Nephron (organoid): ENCODE results near the gene GMDS.
A peak's percentile ranks its signal among the peaks of the same experiment; 100 is the strongest.

Source experiments
- H3K27ac Mint-ChIP-seq, 3 experiments: 2 replicates each; pipeline ENCODE4 v1.8.0; 2020; ENCODE audit warnings: mixed read lengths in 3 of 3, mild to moderate bottlenecking in 2 of 3, moderate library complexity in 1 of 3
- H3K27me3 Mint-ChIP-seq: 2 replicates; pipeline ENCODE4 v1.8.0; 2021; ENCODE audit warnings: low read depth, mild to moderate bottlenecking, moderate library complexity, mixed read lengths
- H3K36me3 Mint-ChIP-seq: 2 replicates; pipeline ENCODE4 v1.8.0; 2020; ENCODE audit warnings: low read depth, mixed read lengths
- H3K4me1 Mint-ChIP-seq: 2 replicates; pipeline ENCODE4 v1.8.0; 2020; ENCODE audit warnings: mixed read lengths
- H3K4me3 Mint-ChIP-seq, 3 experiments: 2 replicates each; pipeline ENCODE4 v1.8.0; 2020; ENCODE audit warnings: mild to moderate bottlenecking in 3 of 3, mixed read lengths in 3 of 3, moderate library complexity in 2 of 3
- H3K9me3 Mint-ChIP-seq: 2 replicates; pipeline ENCODE4 v1.8.0; 2020; ENCODE audit warnings: mixed read lengths
- CTCF ChIP-seq, 3 experiments: fragments of 200-600 bp; sonication (generic); IDR thresholded peaks; one replicate each; pipeline ENCODE4 v1.5.0; 2021; ENCODE audit warnings: antibody characterized with exemption in 3 of 3; ENCODE audit not compliant: unreplicated experiment in 3 of 3

GMDS gene

GRCh38 chr6:2184700-2185455, 60.5 kb downstream of the GMDS start:
- peaks cover 27% of the 10 kb centered on the region for H3K4me1 Mint-ChIP-seq
- no peaks in the 10 kb centered on the region for H3K27me3 Mint-ChIP-seq
- H3K9me3 Mint-ChIP-seq: no peaks in the 10 kb centered on the region
- H3K36me3 Mint-ChIP-seq: no peaks in the 10 kb centered on the region
- H3K27ac Mint-ChIP-seq: no peak overlapping the region
- no peak overlapping the region for H3K4me3 Mint-ChIP-seq
- no peak for TF ChIP-seq CTCF (IDR thresholded peaks at IDR 0.05; ENCODE audit: unreplicated experiment in 3 of 3)

DNA sequence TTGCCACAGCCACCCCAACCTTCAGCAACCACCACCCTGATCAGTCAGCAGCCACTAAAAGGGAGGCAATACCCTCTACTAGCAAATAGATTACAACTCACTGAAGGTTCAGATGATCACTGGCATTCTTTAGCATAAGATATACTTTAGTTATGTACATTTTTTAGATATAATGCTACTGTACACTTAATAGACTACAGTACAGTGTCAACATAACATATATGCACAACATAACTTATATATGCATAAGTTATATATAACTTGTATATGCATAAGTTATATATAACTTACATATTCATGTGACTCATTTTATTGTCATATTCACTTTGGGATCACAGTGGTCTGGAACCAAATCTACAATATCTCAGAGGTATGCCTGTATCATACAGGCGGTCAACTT, 61.7 kb downstream of the GMDS start:
- Mint-ChIP-seq H3K36me3 (no peaks in the 10 kb centered on the region), H3K4me1 (peaks cover 18% of the 10 kb centered on the region), H3K9me3 (no peaks in the 10 kb centered on the region), H3K27ac (no peak overlapping the region), H3K27me3 (no peaks in the 10 kb centered on the region), H3K4me3 (no peak overlapping the region)
- no peak for TF ChIP-seq CTCF (IDR thresholded peaks at IDR 0.05; ENCODE audit: unreplicated experiment in 3 of 3)

GRCh38 chr6:2183246-2183645, 62.2 kb downstream of the GMDS start:
- no peaks in the 10 kb centered on the region for H3K36me3 Mint-ChIP-seq
- H3K4me3 Mint-ChIP-seq: no peak overlapping the region
- no peak for TF ChIP-seq CTCF (IDR thresholded peaks at IDR 0.05; ENCODE audit: unreplicated experiment in 3 of 3)
- no peaks in the 10 kb centered on the region for H3K9me3 Mint-ChIP-seq
- peaks cover 13% of the 10 kb centered on the region for H3K4me1 Mint-ChIP-seq
- no peaks in the 10 kb centered on the region for H3K27me3 Mint-ChIP-seq
- no peak overlapping the region for H3K27ac Mint-ChIP-seq

- TF ChIP-seq CTCF (IDR thresholded peaks at IDR 0.05; ENCODE audit: unreplicated experiment in 3 of 3): no peak
- Mint-ChIP-seq H3K4me3 (no peak overlapping the region), H3K27ac (peak overlapping the region in 2 of 3 experiments; percentile 7 to 82), H3K9me3 (peaks cover 5% of the 10 kb centered on the region), H3K27me3 (no peaks in the 10 kb centered on the region), H3K36me3 (peaks cover 5% of the 10 kb centered on the region), H3K4me1 (peaks cover 8% of the 10 kb centered on the region)
Measured at GRCh38 chr6:2182251-2182650, 63.2 kb downstream of the GMDS start.

DNA sequence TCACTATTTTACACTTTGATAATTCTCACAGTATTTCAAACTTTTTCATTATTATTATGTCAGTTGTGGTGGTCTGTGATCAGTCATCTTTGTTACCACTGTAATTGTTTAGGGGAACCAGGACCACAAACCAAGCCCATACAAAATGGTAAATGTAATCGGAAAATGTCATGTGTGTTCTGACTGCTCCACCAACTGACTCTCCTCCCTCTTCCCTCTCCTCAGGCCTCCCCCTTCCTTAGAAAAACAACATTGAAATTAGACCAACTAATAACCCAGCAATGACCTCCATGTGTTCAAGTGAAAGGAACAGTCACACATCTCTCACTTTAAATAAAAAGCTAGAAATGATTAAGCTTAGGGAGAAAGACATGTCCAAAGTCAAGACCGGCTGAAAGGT, 63.8 kb downstream of the GMDS start:
- Mint-ChIP-seq H3K4me1 (peaks cover 8% of the 10 kb centered on the region), H3K9me3 (peaks cover 7% of the 10 kb centered on the region), H3K27me3 (no peaks in the 10 kb centered on the region), H3K27ac (peak overlapping the region; percentile 7 to 82 (median 22)), H3K4me3 (no peak overlapping the region), H3K36me3 (peaks cover 5% of the 10 kb centered on the region)
- no peak for TF ChIP-seq CTCF (IDR thresholded peaks at IDR 0.05; ENCODE audit: unreplicated experiment in 3 of 3)

GRCh38 chr6:2179950-2180349, 65.5 kb downstream of the GMDS start:
- H3K4me3 Mint-ChIP-seq: no peak overlapping the region
- no peak overlapping the region for H3K27ac Mint-ChIP-seq
- peaks cover 8% of the 10 kb centered on the region for H3K4me1 Mint-ChIP-seq

More at GRCh38 chr6:2179950-2180349, 65.5 kb downstream of the GMDS start:
- Mint-ChIP-seq H3K36me3 (peaks cover 5% of the 10 kb centered on the region), H3K9me3 (peaks cover 7% of the 10 kb centered on the region), H3K27me3 (no peaks in the 10 kb centered on the region)
- TF ChIP-seq CTCF (IDR thresholded peaks at IDR 0.05; ENCODE audit: unreplicated experiment in 3 of 3): no peak
